Hepatocyte (in vitro differentiated cells): ENCODE measurements around the gene DNPEP. TPM values are rescaled to one million over a fixed set of nuclear protein-coding genes. Genes with fewer than 3 reads are reported as not detected.
"Not testable (repeated sequence)": the region's sequence is repeated elsewhere in the genome, so short reads cannot be mapped to it uniquely, and the experiment has no call there.

Experiments used
- DNase-seq: peaks from one replicate; pipeline ENCODE4 v3.0.0-alpha.2; 2016; ENCODE audit warnings: low spot score
- H2AFZ ChIP-seq: fragments of 200-600 bp; sonication (generic); 2 replicates; pipeline ENCODE4 v1.6.0; 2016; ENCODE audit warnings: antibody characterized with exemption, mild to moderate bottlenecking
- H3K27ac ChIP-seq: fragments of 200-600 bp; sonication (generic); 2 replicates; pipeline ENCODE4 v1.5.1; 2016; ENCODE audit warnings: mild to moderate bottlenecking
- H3K27me3 ChIP-seq: fragments of 200-600 bp; sonication (generic); 2 replicates; pipeline ENCODE4 v1.6.1; 2016
- H3K36me3 ChIP-seq: fragments of 200-600 bp; sonication (generic); replicated peaks from 2 replicates; pipeline ENCODE4 v1.5.1; 2016; ENCODE audit warnings: low read depth; ENCODE audit not compliant: insufficient read depth
- H3K4me1 ChIP-seq: fragments of 200-600 bp; sonication (generic); 2 replicates; pipeline ENCODE4 v1.5.1; 2016; ENCODE audit warnings: mild to moderate bottlenecking, moderate library complexity; ENCODE audit not compliant: insufficient read depth
- H3K4me2 ChIP-seq: fragments of 200-600 bp; sonication (generic); 2 replicates; pipeline ENCODE4 v1.6.0; 2016
- H3K4me3 ChIP-seq: fragments of 200-600 bp; sonication (generic); 2 replicates; pipeline ENCODE4 v1.5.1; 2016; ENCODE audit warnings: mild to moderate bottlenecking
- H3K79me2 ChIP-seq: fragments of 200-600 bp; sonication (generic); 2 replicates; pipeline ENCODE4 v1.6.0; 2017; ENCODE audit warnings: mild to moderate bottlenecking
- H3K9me2 ChIP-seq: fragments of 200-600 bp; sonication (generic); replicated peaks from 2 replicates; pipeline ENCODE4 v1.6.0; 2017; ENCODE audit warnings: mild to moderate bottlenecking; ENCODE audit not compliant: insufficient read depth
- H3K9me3 ChIP-seq: fragments of 200-600 bp; sonication (generic); 2 replicates; pipeline ENCODE4 v1.5.1; 2016; ENCODE audit warnings: low read depth, mild to moderate bottlenecking
- H4K20me1 ChIP-seq: fragments of 200-600 bp; sonication (generic); 2 replicates; pipeline ENCODE4 v1.6.0; 2016; ENCODE audit warnings: mild to moderate bottlenecking; ENCODE audit not compliant: insufficient read depth, poor library complexity, severe bottlenecking
- CTCF ChIP-seq: fragments of 200-600 bp; sonication (generic); IDR thresholded peaks from 2 replicates; pipeline ENCODE4 v1.5.1; 2016; ENCODE audit warnings: antibody characterized with exemption, mild to moderate bottlenecking; ENCODE audit not compliant: poor library complexity
- EZH2 ChIP-seq: fragments of 200-600 bp; sonication (generic); IDR thresholded peaks from 2 replicates; pipeline ENCODE4 v1.6.1; 2016; ENCODE audit warnings: antibody characterized with exemption, mild to moderate bottlenecking, borderline replicate concordance
- EZH2phosphoT487 ChIP-seq: fragments of 200-600 bp; sonication (generic); IDR thresholded peaks from one replicate; pipeline ENCODE4 v1.6.1; 2018; ENCODE audit warnings: antibody characterized with exemption, mild to moderate bottlenecking, low read depth, moderate library complexity; ENCODE audit not compliant: unreplicated experiment, severe bottlenecking
- WGBS: methylation state at CpG from one replicate; pipeline ENCODE4 v1.1.6; 2016; ENCODE audit warnings: low lambda C conversion rate; ENCODE audit errors: missing lambda C conversion rate; 5-methylcytosine and 5-hydroxymethylcytosine counted together
- polyA plus RNA-seq: library from polyadenylated mRNA; unstranded; fragments of >200 nt; fragmentation: Nextera tagmentation; extraction: Ambion mirVana; gene quantifications from 2 replicates; pipeline ENCODE4 v1.2.1, GENCODE V29; 2016
- total RNA-seq: library from RNA; depleted of rRNA; stranded (reverse); fragments of >200 nt; gene quantifications from 2 replicates; pipeline ENCODE4 v1.2.3, GENCODE V29; 2014

Gene DNPEP
- total and polyA plus RNA-seq, 2 experiments from 2014 or later, result 53.5 to 79.0 TPM

GRCh38 chr2:219410390-219410789, 22.7 kb upstream of the DNPEP start:
- Histone ChIP-seq H3K79me2 (no peaks in the 10 kb centered on the region), H3K4me1 (peaks cover 3% of the 10 kb centered on the region), H3K27ac (no peak overlapping the region), H3K9me3 (no peaks in the 10 kb centered on the region), H3K9me2 (no peaks in the 10 kb centered on the region), H3K4me3 (no peak overlapping the region), H3K4me2 (no peak overlapping the region), H3K27me3 (no peaks in the 10 kb centered on the region), H2AFZ (no peak overlapping the region), H3K36me3 (no peaks in the 10 kb centered on the region), H4K20me1 (no peaks in the 10 kb centered on the region)
- 86% methylated on average over 8 of the region's 8 CpGs for whole genome bisulfite sequencing
- DNase-seq, result no peak
- TF ChIP-seq CTCF (no peak), EZH2 (no peak), EZH2phosphoT487 (no peak)

GRCh38 chr2:219409619-219410018, 21.9 kb upstream of the DNPEP start:
- Histone ChIP-seq H4K20me1 (no peaks in the 10 kb centered on the region), H3K4me2 (no peak overlapping the region), H3K9me2 (no peaks in the 10 kb centered on the region), H3K27ac (peak overlapping the region; percentile 60), H3K27me3 (no peaks in the 10 kb centered on the region), H3K9me3 (no peaks in the 10 kb centered on the region), H3K36me3 (no peaks in the 10 kb centered on the region), H3K4me1 (peaks cover 9% of the 10 kb centered on the region), H2AFZ (no peak overlapping the region), H3K4me3 (no peak overlapping the region), H3K79me2 (no peaks in the 10 kb centered on the region)
- 100% methylated on average over 5 of the region's 5 CpGs for WGBS
- TF ChIP-seq CTCF (no peak), EZH2phosphoT487 (no peak), EZH2 (no peak)
- no peak for DNase-seq

GRCh38 chr2:219408631-219409030, 20.9 kb upstream of the DNPEP start:
- Histone ChIP-seq H3K79me2 (no peaks in the 10 kb centered on the region), H2AFZ (no peak overlapping the region), H3K4me3 (no peak overlapping the region), H3K4me2 (no peak overlapping the region), H3K36me3 (no peaks in the 10 kb centered on the region), H3K4me1 (peaks cover 15% of the 10 kb centered on the region), H3K27me3 (no peaks in the 10 kb centered on the region), H3K9me3 (no peaks in the 10 kb centered on the region), H3K27ac (peak overlapping the region; percentile 77), H3K9me2 (no peaks in the 10 kb centered on the region), H4K20me1 (no peaks in the 10 kb centered on the region)
- peak; percentile 63 for DNase-seq
- no peak for TF ChIP-seq CTCF
- WGBS, result 74% methylated on average over 6 of the region's 8 CpGs

- H3K4me2 ChIP-seq, result no peak overlapping the region
- no peaks in the 10 kb centered on the region for H3K79me2 ChIP-seq
- H4K20me1 ChIP-seq, result no peaks in the 10 kb centered on the region
- 80% methylated on average over 2 of the region's 5 CpGs for WGBS
- no peaks in the 10 kb centered on the region for H3K9me3 ChIP-seq
- TF ChIP-seq EZH2 (no peak), EZH2phosphoT487 (no peak), CTCF (no peak)
- peaks cover 15% of the 10 kb centered on the region for H3K4me1 ChIP-seq
- H3K27me3 ChIP-seq, result no peaks in the 10 kb centered on the region
- no peak overlapping the region for H2AFZ ChIP-seq
- H3K36me3 ChIP-seq, result no peaks in the 10 kb centered on the region
- H3K27ac ChIP-seq, result peak overlapping the region; percentile 77
- H3K4me3 ChIP-seq, result no peak overlapping the region
- H3K9me2 ChIP-seq, result no peaks in the 10 kb centered on the region
- DNase-seq, result no peak
Observed at GRCh38 chr2:219408204-219408603, 20.5 kb upstream of the DNPEP start.

GRCh38 chr2:219407343-219407742, 19.6 kb upstream of the DNPEP start:
- H3K9me3 ChIP-seq, H3K4me3 ChIP-seq, H4K20me1 ChIP-seq, H3K27me3 ChIP-seq, DNase-seq, H3K36me3 ChIP-seq, H3K9me2 ChIP-seq, H3K4me2 ChIP-seq, H2AFZ ChIP-seq, H3K79me2 ChIP-seq: not testable (repeated sequence)
- WGBS, result 85% methylated on average over 5 of the region's 5 CpGs
- Histone ChIP-seq H3K27ac (peak overlapping the region; percentile 77), H3K4me1 (peaks cover 20% of the 10 kb centered on the region)
